T-helper 2 cell (primary cell): ENCODE measurements around the gene GRAP2.
"Not testable (repeated sequence)": the region's sequence is repeated elsewhere in the genome, so short reads cannot be mapped to it uniquely, and the experiment has no call there.

Experiments used
- DNase-seq, 5 experiments: peaks; one replicate each; pipeline versions ENCODE4 v3.0.0 to v3.0.0-alpha.2; 2012 to 2022

Gene GRAP2

DNA sequence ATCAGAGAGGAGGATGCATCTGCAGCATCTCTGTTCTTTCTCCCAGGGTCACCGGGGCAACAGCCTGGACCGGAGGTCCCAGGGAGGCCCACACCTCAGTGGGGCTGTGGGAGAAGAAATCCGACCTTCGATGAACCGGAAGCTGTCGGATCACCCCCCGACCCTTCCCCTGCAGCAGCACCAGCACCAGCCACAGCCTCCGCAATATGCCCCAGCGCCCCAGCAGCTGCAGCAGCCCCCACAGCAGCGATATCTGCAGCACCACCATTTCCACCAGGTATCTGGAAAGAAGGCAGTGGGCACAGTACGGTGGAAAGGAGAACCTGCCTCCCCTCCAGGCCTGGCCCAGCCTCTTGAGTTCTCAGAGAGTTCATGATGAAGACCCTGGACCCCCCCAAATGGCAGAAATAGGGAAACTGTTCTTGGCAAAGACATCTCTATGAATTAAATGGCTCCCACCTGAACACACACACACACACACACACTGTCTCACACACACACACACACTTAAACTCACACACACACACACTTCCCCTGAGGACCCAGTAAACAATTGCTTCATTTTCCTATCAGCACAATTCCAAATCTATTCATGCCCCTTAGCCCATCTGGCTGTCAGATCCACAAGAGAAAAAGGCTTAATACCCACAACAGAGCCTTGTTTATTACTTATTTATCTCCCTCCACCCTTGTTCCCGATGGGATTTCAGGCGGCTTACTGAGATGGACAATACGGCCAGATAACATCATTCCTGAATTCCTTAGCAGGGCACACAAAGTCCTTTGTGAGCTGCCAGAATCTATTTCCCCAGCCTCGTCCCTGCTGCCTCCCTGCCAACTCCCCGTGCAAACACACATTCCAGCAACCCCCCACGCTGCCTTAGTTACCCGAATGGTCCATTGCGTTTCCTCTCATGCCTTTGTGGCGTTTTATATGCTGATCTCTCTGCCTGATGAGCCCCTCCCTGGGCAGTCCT lies 67.4 kb downstream of the GRAP2 start:
- no peak for DNase-seq

DNA sequence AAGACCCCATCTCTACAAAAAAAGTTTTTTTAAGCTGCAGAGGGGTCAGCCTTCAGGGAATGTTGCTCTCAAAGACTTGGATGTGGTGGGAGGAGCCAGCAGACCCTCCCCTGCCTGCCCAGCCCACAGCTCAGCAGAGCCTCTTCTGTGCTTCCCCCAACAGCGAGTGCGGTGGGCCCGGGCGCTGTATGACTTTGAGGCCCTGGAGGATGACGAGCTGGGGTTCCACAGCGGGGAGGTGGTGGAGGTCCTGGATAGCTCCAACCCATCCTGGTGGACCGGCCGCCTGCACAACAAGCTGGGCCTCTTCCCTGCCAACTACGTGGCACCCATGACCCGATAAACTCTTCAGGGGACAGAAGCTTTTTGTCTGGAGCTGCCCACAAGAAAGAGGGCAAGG lies 69.9 kb downstream of the GRAP2 start:
- DNase-seq, result no peak

GRCh38 chr22:39972641-39973040 lies 71.8 kb downstream of the GRAP2 start:
- no peak for DNase-seq

- no peak for DNase-seq
These were observed 72.8 kb downstream of the GRAP2 start for GRCh38 chr22:39973656-39974055.

DNA sequence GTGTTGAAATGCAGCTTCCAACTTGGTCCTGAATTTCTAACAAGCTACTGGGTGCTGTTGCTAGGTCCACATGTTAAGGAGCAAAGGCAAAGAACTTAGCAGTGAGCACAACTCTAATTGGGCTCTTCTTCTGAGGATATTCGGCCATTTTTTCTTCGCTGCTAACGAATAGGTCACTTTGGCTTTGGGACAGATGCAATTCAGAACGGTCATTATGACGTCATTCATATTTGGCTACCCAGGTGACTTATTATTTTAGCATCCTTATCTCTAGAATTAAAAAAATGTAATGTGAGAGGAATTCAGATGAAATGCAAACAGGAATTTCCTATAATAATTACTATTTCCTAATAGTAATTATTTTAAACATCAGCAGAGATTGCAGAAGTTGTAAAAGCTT lies 73.2 kb downstream of the GRAP2 start:
- no peak for DNase-seq

DNA sequence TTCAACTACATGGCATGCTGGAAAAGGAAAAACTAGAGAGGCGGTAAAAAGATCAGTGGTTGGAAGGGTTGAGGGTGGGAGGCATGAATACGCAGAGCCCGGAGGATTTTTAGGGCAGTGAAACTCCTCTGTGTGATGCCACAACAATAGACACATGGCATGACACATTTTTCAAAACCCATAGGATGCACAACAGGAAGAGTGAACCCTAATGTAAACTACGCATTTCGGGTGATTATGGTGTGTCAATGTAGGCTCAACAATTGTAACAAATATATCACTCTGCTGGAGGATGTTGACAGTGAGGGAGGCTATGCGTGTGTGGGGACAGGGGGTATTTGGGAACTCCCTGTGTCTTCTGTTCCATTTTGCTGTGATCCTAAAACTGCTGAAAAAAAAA lies 78.2 kb downstream of the GRAP2 start:
- DNase-seq, result no peak

- no peak for DNase-seq
These were observed 78.6 kb downstream of the GRAP2 start for GRCh38 chr22:39979458-39979857.

DNA sequence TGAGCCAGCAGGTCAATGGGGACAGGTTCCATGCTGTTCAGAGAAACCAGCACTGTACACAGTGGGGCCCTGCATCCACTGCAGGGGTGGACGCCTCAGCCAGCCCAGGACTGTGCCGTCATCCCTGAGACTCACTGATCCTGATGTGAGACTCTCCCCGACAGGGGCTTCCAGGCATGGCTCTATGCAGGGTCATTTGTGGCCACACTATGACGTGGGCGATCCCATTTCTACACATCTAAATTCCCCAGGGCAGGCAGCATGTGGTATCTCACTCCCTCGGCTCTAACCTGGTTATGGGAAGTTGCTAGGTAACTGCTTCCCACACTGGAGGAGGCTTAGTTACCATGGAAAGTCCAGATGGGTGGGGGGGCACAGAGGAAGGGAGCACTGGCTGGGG lies 79.7 kb downstream of the GRAP2 start:
- DNase-seq, result no peak

- DNase-seq, result no peak
These were observed 82.5 kb downstream of the GRAP2 start for GRCh38 chr22:39983346-39983745.

GRCh38 chr22:39984006-39984405 lies 83.1 kb downstream of the GRAP2 start:
- no peak for DNase-seq

DNA sequence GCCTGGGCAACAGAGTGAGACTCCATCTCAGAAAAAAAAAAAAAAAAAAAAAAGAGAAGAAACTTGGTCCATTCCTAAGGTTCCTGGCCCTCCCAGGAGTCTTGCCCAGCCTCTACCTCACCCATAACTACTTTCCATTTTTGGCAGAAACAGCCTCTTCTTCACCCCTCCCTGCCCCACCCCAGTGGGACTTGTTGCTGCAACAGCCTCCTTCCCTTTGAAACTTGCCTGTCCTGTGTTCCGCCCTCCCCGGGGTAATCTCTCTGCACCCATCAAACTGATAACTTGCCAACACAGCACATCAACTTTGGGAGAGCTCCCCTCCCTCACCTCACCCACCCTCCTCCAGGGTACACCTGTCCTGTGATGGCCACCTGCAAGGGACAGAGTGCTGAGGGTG lies 83.9 kb downstream of the GRAP2 start:
- DNase-seq, result no peak

- no peak for DNase-seq
These were observed 84.6 kb downstream of the GRAP2 start for GRCh38 chr22:39985383-39986035.

DNA sequence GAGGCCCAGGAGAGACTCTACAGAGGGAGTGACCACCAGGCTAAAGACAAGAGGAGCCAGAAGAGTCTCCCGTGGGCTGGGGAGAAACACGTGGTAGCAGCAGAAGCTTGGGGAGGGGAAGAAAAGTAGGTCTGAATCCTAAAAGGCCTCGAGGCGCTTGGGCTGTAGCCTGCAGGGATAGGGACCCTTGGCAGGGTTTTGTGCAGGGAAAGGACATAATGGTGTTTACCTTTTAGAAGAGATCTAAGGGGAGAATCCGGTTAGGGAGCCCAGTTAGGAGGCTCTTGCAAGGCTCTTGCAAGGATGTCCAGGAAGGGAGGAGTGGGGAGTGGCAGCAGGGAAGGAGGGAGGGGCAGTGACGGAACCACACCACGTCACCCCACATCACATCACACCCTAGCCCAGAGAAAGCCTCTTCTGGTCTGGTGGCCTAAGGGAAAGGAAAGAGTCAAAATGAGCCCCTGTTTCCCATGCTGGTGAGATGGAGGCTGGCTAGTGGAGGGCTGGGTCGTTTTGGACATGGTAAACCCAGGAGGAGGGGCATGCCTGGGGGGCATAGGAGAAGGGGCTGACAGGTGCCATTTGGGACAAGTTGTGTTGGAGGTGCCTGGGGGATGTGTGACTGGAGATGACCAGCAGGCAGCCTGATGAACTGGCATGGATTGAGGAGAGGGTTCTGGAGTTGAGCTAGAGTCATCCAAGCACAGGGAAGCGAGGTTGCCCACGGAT lies 87.7 kb downstream of the GRAP2 start:
- no peak for DNase-seq

GRCh38 chr22:39989633-39990032 lies 88.7 kb downstream of the GRAP2 start:
- no peak for DNase-seq

- no peak for DNase-seq
These were observed 89.8 kb downstream of the GRAP2 start for GRCh38 chr22:39990686-39991085.

- DNase-seq, result no peak
These were observed 90.4 kb downstream of the GRAP2 start for GRCh38 chr22:39991159-39991860.

DNA sequence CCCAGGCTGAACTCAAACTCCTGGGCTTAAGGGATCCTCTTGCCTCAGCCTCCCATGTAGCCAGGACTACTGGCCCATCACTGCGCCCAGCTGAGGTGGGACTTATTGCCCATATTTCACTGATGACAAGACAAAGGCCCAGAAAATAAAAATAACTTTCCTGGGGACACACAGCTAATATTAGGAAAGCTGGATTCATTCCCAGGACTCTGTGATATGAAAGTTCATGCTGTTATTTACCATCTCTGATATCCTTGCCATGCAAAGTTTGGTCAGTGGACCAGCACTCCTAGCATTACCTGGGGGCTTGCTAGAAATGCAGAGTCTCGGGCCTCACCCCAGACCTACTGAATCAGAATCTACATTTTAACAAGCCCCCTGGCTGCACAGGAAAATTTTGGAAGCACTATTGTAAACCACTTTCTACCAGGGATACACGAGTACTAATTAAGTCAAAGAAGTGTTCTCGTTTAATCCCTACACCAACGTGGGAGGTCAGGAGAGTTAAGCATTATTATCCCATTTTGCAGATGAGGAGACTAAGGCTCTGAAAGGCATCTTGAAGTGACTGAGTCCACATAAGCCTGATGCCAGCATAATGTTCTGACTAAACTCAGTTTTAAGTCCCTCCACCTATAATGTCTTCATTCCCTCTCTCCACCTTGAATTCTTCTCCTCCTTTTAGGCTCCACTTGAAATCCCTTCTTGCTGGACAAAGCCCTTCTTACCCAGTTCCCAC lies 91.4 kb downstream of the GRAP2 start:
- DNase-seq, result no peak

GRCh38 chr22:39992894-39993293 lies 92.0 kb downstream of the GRAP2 start:
- not testable (repeated sequence) for DNase-seq

DNA sequence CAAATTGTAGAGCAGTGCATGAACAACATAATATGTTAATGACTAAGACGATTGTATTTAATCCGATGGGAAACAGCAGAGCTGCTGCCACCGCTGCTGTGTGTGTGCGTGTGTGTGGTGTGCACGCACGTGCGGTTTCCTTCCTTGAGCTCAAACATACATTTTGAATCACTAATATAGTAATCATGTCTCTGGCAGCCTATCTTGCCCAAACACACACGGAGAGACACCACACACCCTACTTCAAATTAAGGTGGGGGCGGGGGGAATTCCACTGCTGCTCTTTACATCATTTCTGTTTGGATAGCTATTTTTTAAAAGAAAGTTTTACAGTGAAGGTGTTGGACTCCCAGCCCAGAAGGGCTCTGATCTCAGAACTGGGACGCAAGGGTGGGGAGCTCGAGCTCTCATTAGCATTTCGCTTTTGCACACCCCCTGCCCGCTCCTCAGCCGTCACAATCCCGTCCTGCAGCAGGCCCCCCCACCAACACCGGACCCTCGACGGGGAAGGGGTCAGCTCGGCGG lies 93.2 kb downstream of the GRAP2 start:
- peak in 3 of 5 experiments; percentile 17 to 67 (median 27) for DNase-seq

DNA sequence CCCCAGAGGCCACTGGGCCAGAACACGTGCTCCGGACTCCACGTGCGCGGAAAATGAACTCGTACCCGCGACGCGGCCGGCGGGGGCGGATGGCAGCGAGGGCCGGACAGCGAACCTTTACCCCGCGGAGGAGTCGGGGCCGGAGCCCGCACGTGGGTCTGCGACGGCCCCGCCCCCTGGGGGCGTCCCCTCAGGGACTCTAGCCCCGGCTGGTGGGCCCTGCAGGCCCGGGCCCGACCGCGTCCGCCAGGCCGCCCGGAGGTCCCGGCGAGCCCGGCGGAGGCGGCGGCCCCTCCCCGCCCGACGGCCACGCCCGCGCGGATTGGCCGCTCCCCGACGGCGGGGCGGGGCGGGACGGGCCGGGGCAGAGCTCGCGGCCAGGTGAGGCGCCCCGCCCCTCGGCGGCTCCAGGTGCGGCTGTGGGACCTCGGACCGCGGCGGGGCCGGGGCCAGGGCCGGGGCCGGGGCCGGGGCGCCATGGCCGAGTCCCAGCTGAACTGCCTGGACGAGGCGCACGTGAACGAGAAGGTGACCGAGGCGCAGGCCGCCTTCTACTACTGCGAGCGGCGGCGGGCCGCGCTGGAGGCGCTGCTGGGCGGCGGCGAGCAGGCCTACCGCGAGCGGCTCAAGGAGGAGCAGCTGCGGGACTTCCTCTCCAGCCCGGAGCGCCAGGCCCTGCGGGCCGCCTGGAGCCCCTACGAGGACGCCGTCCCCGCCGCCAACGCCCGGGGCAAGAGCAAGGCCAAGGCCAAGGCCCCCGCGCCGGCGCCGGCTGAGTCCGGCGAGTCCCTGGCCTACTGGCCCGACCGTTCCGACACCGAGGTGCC lies 93.9 kb downstream of the GRAP2 start, which contains the start of gene FAM83F:
Gene FAM83F (plus strand): TSS at position 389 of the 827 bp plus-strand sequence. CDS start 89 bp downstream, at position 478.
- DNase-seq, result peak in 2 of 5 experiments; percentile 24 to 38
